Measurements from ENCODE around the gene GDPD5. TPM values are rescaled to one million over a fixed set of nuclear protein-coding genes. Genes with fewer than 3 reads are reported as not detected.

GDPD5 gene
- total and polyA plus RNA-seq, 2 donors (not counting 3 experiments of a cell fraction or from before 2014, with no cell fraction given) = 60.2 to 79.2 TPM

DNA sequence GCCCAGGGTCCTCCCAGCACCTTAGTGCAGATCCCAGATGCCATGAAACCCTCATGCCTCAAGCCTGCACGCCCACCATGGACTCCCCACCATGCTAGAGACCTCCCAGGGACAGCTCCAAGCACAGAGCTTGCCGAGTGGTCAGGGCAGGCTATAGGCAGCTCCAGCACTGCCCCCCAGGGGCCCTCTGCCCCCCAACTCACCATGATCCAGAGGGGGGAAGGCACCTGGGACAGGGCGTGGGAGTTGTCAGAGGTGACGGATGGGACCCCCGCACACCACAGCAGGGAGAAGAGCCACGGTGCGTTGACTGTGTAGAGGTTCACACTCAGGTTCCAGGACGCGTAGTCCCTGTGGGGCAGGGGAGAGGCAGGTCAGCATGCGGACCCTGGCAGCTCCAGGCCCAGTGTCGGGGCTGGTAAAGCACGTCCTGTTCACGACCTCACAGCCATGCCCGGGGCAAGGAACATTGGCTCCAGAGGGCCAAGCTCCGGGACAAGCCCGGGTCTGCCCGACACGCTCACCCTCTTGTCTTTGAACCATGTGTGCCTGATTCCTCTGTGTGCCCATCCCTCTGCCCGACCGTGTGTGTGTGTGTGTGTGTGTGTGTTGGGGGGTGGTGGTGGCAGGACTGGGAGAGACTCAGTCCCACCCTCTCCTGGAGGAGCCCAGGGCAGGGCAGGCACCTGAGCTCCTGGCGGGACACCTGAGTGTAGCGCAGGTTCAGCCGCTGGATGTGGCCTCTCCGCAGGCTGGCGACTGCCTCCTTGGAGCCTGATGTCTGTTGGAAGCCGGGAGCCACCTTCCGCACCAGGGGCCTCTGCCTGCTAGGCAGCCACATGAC, 84.6 kb downstream of the GDPD5 start:
- no peaks in the 10 kb centered on the region for H4K20me1 ChIP-seq (replicated peaks; ENCODE audit: control insufficient read depth, extremely low read depth, insufficient read depth, low read length)
- dilution Hi-C loops (cut with MboI; ENCODE audit: extremely low pct_ligation_motif_present, low sequenced_read_pairs) (loop anchor here (10.0 kb wide), 1 partner anchor 94 kb away; no protein-coding TSS in a partner anchor), intact Hi-C loops (cut with micrococcal nuclease) (no loop called here)
- H3K79me2 ChIP-seq (ENCODE audit: control insufficient read depth, insufficient read depth, low read length) = no peaks in the 10 kb centered on the region
- DNase-seq (ENCODE audit: low read depth, low spot score) (no peak), FAIRE-seq (no peak)
- TF ChIP-seq POLR2A (IDR thresholded peaks at IDR 0.05; ENCODE audit: low read depth, low read length) = no peak
- TF ChIP-seq, protein P1, sequence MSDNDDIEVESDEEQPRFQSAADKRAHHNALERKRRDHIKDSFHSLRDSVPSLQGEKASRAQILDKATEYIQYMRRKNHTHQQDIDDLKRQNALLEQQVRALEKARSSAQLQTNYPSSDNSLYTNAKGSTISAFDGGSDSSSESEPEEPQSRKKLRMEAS (IDR thresholded peaks at IDR 0.05; ENCODE audit: insufficient read depth, insufficient read length) = no peak
- no peak for TF ChIP-seq FOS (IDR thresholded peaks at IDR 0.05; ENCODE audit: borderline replicate concordance, insufficient read depth, low read length)
- TF ChIP-seq CTCF (IDR thresholded peaks at IDR 0.05; ENCODE audit: extremely low read depth in 1 of 2, insufficient read depth in 1 of 2, low read depth in 1 of 2, low read length in 2 of 2) = no peak
- TF ChIP-seq GATA2 (IDR thresholded peaks at IDR 0.05; ENCODE audit: insufficient read depth, insufficient read length, low read depth, low read length) = no peak
- TF ChIP-seq MYC (IDR thresholded peaks at IDR 0.05; ENCODE audit: low read depth, low read length) = no peak
- no TSS peak for BruUV-seq (replicated peaks)
- H3K9me1 ChIP-seq (replicated peaks; ENCODE audit: control insufficient read depth, extremely low read depth, insufficient read depth, low read length) = no peaks in the 10 kb centered on the region
- no peak overlapping the region for H3K4me2 ChIP-seq (ENCODE audit: insufficient read depth, low read length)
- no peaks in the 10 kb centered on the region for H3K27me3 ChIP-seq (ENCODE audit: control insufficient read depth in 2 of 2, insufficient read depth in 2 of 2, low read length in 2 of 2)
- no peak overlapping the region for H3K4me3 ChIP-seq (replicated peaks in 1 of 3; ENCODE audit: insufficient read depth in 1 of 3, low read depth in 1 of 3, low read length in 3 of 3)
- no peaks in the 10 kb centered on the region for H3K4me1 ChIP-seq (ENCODE audit: control insufficient read depth, extremely low read depth, insufficient read depth, low read length)
- H3K9ac ChIP-seq (replicated peaks; ENCODE audit: extremely low read depth, insufficient read depth, low read length) = no peak overlapping the region
- CTCF ChIA-PET = interaction anchor here (1.3 kb wide), 1 partner anchor 29 kb away, joined by 3 read pairs; no protein-coding TSS in a partner anchor
- no peaks in the 10 kb centered on the region for H3K9me3 ChIP-seq (replicated peaks; ENCODE audit: control insufficient read depth, insufficient read depth, low read length)
- H2AFZ ChIP-seq (ENCODE audit: low read depth, low read length) = no peak overlapping the region
- POLR2A ChIA-PET = no interaction called here
- peaks cover 0 to 42% of the 10 kb centered on the region in 2 experiments for H3K36me3 ChIP-seq (ENCODE audit: control insufficient read depth in 2 of 2, extremely low read depth in 1 of 2, insufficient read depth in 2 of 2, low read length in 2 of 2)
- H3K27ac ChIP-seq (ENCODE audit: insufficient read depth, low read depth, low read length) = no peak overlapping the region

Measured in endothelial cell of umbilical vein (primary cell).